ENCODE measurements around the gene POTEI. TPM values are rescaled to one million over a fixed set of nuclear protein-coding genes. Genes with fewer than 3 reads are reported as not detected.
"Not testable (repeated sequence)": the region's sequence is repeated elsewhere in the genome, so short reads cannot be mapped to it uniquely, and the experiment has no call there.

POTEI gene
- total RNA-seq: 10 to 100 TPM in 1 of 5 donors, 1 to 10 TPM in 1, under 1 TPM in 2, not detected in 1; 0.55 to 22.3 (median 0.87) TPM
- under 1 TPM in 1 of 3 donors, not detected in 2; 0.06 TPM for polyA plus RNA-seq
- long read RNA-seq, donor 1, partial matches to known transcripts: 0 of 10 reads
- long read RNA-seq, donor 1, other reads (novel, unspliced or antisense): 10 of 10 reads
- long read RNA-seq, donor 2, partial matches to known transcripts: 0 of 6 reads
- long read RNA-seq, donor 2, other reads (novel, unspliced or antisense): 6 of 6 reads
- long read RNA-seq, donor 3: 0 reads
- long read RNA-seq, donor 4: 0 reads
- long read RNA-seq, donor 5: 0 reads
- long read RNA-seq, donor 6: 0 reads
- long read RNA-seq, donor 7: 0 reads
- long read RNA-seq, donor 8: 0 reads
- long read RNA-seq, donor 9, partial matches to known transcripts: 7 of 7 reads
- long read RNA-seq, donor 9, other reads (novel, unspliced or antisense): 0 of 7 reads
- long read RNA-seq, donor 10: 0 reads

GRCh38 chr2:130509228-130509627 lies at the start of gene POTEI:
Gene POTEI, minus strand, starts transcription at chr2:130509328. Its CDS starts 93 bp downstream, at chr2:130509235.
- intact Hi-C loops (cut with DNase I; ENCODE audit: low total_unique reads); DNase-seq; H3K36me3 ChIP-seq; H3K9me3 ChIP-seq; H3K27me3 ChIP-seq; H3K27ac ChIP-seq; H3K4me3 ChIP-seq; H3K4me1 ChIP-seq: not testable (repeated sequence)
- WGBS, 5 donors: 72% methylated on average over 3 of the region's 13 CpGs; no CpG with 5 or more reads in 4 of the 5 donors

- H3K4me1 ChIP-seq; H3K9me3 ChIP-seq; H3K27me3 ChIP-seq; DNase-seq; H3K36me3 ChIP-seq; intact Hi-C loops (cut with DNase I; ENCODE audit: low total_unique reads); H3K27ac ChIP-seq; H3K4me3 ChIP-seq: not testable (repeated sequence)
- WGBS, 5 donors: no CpG with 5 or more reads among the region's 8 CpGs
These were observed 47.3 kb upstream of the POTEI start for GRCh38 chr2:130556441-130556840.

GRCh38 chr2:130554178-130554577 lies 45.0 kb upstream of the POTEI start:
- H3K27ac ChIP-seq; DNase-seq; H3K36me3 ChIP-seq; intact Hi-C loops (cut with DNase I; ENCODE audit: low total_unique reads); H3K9me3 ChIP-seq; H3K27me3 ChIP-seq; H3K4me1 ChIP-seq; H3K4me3 ChIP-seq: not testable (repeated sequence)
- no CpG with 5 or more reads among the region's 4 CpGs for WGBS, 5 donors

GRCh38 chr2:130549475-130549874 lies 40.3 kb upstream of the POTEI start:
- H3K9me3 ChIP-seq; H3K36me3 ChIP-seq; intact Hi-C loops (cut with DNase I; ENCODE audit: low total_unique reads); H3K4me3 ChIP-seq; H3K27me3 ChIP-seq; H3K4me1 ChIP-seq; DNase-seq; H3K27ac ChIP-seq: not testable (repeated sequence)
- WGBS, 5 donors: no CpG with 5 or more reads among the region's 27 CpGs

GRCh38 chr2:130548418-130548817 lies 39.3 kb upstream of the POTEI start:
- WGBS, 5 donors: no CpG with 5 or more reads among the region's 3 CpGs

GRCh38 chr2:130544978-130545377 lies 35.9 kb upstream of the POTEI start:
- intact Hi-C loops (cut with DNase I; ENCODE audit: low total_unique reads); H3K4me1 ChIP-seq; H3K4me3 ChIP-seq; H3K36me3 ChIP-seq; DNase-seq; H3K27me3 ChIP-seq; H3K27ac ChIP-seq; H3K9me3 ChIP-seq: not testable (repeated sequence)
- WGBS, 5 donors: no CpG with 5 or more reads among the region's 5 CpGs

More at GRCh38 chr2:130548418-130548817, 39.3 kb upstream of the POTEI start:
- intact Hi-C loops (cut with DNase I; ENCODE audit: low total_unique reads); H3K27me3 ChIP-seq; H3K4me3 ChIP-seq; H3K27ac ChIP-seq; H3K4me1 ChIP-seq; H3K36me3 ChIP-seq; H3K9me3 ChIP-seq; DNase-seq: not testable (repeated sequence)

GRCh38 chr2:130543785-130544528 lies 34.8 kb upstream of the POTEI start:
- DNase-seq; H3K4me1 ChIP-seq; intact Hi-C loops (cut with DNase I; ENCODE audit: low total_unique reads); H3K27me3 ChIP-seq; H3K36me3 ChIP-seq; H3K4me3 ChIP-seq; H3K9me3 ChIP-seq; H3K27ac ChIP-seq: not testable (repeated sequence)
- no CpG with 5 or more reads among the region's 12 CpGs for WGBS, 5 donors

GRCh38 chr2:130542789-130543188 lies 33.7 kb upstream of the POTEI start:
- H3K27ac ChIP-seq; H3K4me3 ChIP-seq; DNase-seq; intact Hi-C loops (cut with DNase I; ENCODE audit: low total_unique reads); H3K36me3 ChIP-seq; H3K27me3 ChIP-seq; H3K4me1 ChIP-seq; H3K9me3 ChIP-seq: not testable (repeated sequence)
- no CpG with 5 or more reads among the region's 4 CpGs for WGBS, 5 donors

- H3K4me1 ChIP-seq; intact Hi-C loops (cut with DNase I; ENCODE audit: low total_unique reads); H3K9me3 ChIP-seq; H3K36me3 ChIP-seq; H3K27me3 ChIP-seq; H3K4me3 ChIP-seq; DNase-seq; H3K27ac ChIP-seq: not testable (repeated sequence)
- WGBS, 5 donors: no CpG with 5 or more reads among the region's 9 CpGs
These were observed 29.1 kb upstream of the POTEI start for GRCh38 chr2:130538271-130538670.

GRCh38 chr2:130536654-130537053 lies 27.5 kb upstream of the POTEI start:
- H3K27ac ChIP-seq; H3K9me3 ChIP-seq; DNase-seq; intact Hi-C loops (cut with DNase I; ENCODE audit: low total_unique reads); H3K4me3 ChIP-seq; H3K4me1 ChIP-seq; H3K36me3 ChIP-seq; H3K27me3 ChIP-seq: not testable (repeated sequence)
- no CpG with 5 or more reads among the region's 7 CpGs for WGBS, 5 donors

- intact Hi-C loops (cut with DNase I; ENCODE audit: low total_unique reads): not testable (repeated sequence)
- WGBS, 5 donors: no CpG with 5 or more reads among the region's 9 CpGs
These were observed 22.5 kb upstream of the POTEI start for GRCh38 chr2:130531672-130532071.

GRCh38 chr2:130531225-130531624 lies 22.1 kb upstream of the POTEI start:
- H3K4me3 ChIP-seq; H3K27ac ChIP-seq; H3K36me3 ChIP-seq; H3K4me1 ChIP-seq; intact Hi-C loops (cut with DNase I; ENCODE audit: low total_unique reads); H3K27me3 ChIP-seq; DNase-seq; H3K9me3 ChIP-seq: not testable (repeated sequence)
- WGBS, 5 donors: no CpG with 5 or more reads among the region's 5 CpGs

More at GRCh38 chr2:130531672-130532071, 22.5 kb upstream of the POTEI start:
- H3K9me3 ChIP-seq, H3K36me3 ChIP-seq, DNase-seq, H3K27me3 ChIP-seq, H3K4me1 ChIP-seq, H3K27ac ChIP-seq, H3K4me3 ChIP-seq: not testable (repeated sequence)

Measured in stomach (tissue), 19 donors.